ENCODE results near the gene KHDC4.

The KHDC4 gene

DNA sequence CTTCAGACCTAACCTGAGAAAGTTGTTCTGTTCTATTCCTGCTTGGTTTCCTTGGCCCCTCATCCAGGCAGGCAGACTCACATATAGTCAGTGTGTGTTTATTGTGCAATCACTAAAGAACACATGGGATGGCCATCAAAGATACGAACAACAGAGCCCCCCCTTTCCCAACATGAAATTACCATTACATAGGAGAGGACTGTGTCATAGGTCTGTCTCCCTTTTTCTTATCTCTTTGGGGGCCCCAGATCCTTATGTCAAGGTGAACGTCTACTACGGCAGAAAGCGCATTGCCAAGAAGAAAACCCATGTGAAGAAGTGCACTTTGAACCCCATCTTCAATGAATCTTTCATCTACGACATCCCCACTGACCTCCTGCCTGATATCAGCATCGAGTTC lies 53.3 kb downstream of the KHDC4 start:
- DNase-seq (ENCODE audit: low read depth): no peak
- H3K4me3 ChIP-seq (ENCODE audit: low read length): no peak overlapping the region
- TF ChIP-seq CTCF (conservative IDR thresholded peaks at IDR 0.05; ENCODE audit: low read length): no peak

- TF ChIP-seq CTCF (conservative IDR thresholded peaks at IDR 0.05; ENCODE audit: low read length): no peak
These were observed 54.0 kb downstream of the KHDC4 start for GRCh38 chr1:155880251-155880650.

DNA sequence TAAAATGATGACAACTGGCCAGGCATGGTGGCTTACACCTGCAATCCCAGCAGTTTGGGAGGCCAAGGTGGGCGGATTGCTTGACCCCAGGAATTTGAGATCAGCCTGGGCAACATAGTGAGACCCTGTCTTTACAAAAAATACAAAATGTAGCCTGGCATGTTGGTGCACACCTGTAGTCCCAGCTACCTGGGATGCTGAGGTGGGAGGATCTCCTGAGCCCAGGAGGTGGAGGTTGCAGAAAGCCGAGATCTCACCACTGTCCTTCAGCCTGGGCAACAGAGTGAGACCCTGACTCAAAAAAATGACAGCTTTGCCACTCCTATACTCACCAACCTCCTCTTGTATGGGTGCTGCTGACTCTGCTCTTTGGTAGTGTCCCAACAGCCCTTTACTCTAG lies 56.3 kb downstream of the KHDC4 start:
- no peak overlapping the region for H3K4me3 ChIP-seq (ENCODE audit: low read length)
- DNase-seq (ENCODE audit: low read depth): no peak
- TF ChIP-seq CTCF (conservative IDR thresholded peaks at IDR 0.05; ENCODE audit: low read length): no peak

More at GRCh38 chr1:155880251-155880650, 54.0 kb downstream of the KHDC4 start:
- H3K4me3 ChIP-seq (ENCODE audit: low read length): no peak overlapping the region
- no peak for DNase-seq (ENCODE audit: low read depth)

GRCh38 chr1:155873860-155874259 lies 60.4 kb downstream of the KHDC4 start:
- H3K4me3 ChIP-seq (ENCODE audit: low read length): no peak overlapping the region
- peak; percentile 35 for DNase-seq (ENCODE audit: low read depth)
- no peak for TF ChIP-seq CTCF (conservative IDR thresholded peaks at IDR 0.05; ENCODE audit: low read length)

- no peak for DNase-seq (ENCODE audit: low read depth)
These were observed 61.7 kb downstream of the KHDC4 start for GRCh38 chr1:155872527-155872926.

GRCh38 chr1:155871390-155871789 lies 62.8 kb downstream of the KHDC4 start:
- no peak for TF ChIP-seq CTCF (conservative IDR thresholded peaks at IDR 0.05; ENCODE audit: low read length)
- DNase-seq (ENCODE audit: low read depth): peak; percentile 14
- no peak overlapping the region for H3K4me3 ChIP-seq (ENCODE audit: low read length)

More at GRCh38 chr1:155872527-155872926, 61.7 kb downstream of the KHDC4 start:
- no peak overlapping the region for H3K4me3 ChIP-seq (ENCODE audit: low read length)
- TF ChIP-seq CTCF (conservative IDR thresholded peaks at IDR 0.05; ENCODE audit: low read length): no peak

DNA sequence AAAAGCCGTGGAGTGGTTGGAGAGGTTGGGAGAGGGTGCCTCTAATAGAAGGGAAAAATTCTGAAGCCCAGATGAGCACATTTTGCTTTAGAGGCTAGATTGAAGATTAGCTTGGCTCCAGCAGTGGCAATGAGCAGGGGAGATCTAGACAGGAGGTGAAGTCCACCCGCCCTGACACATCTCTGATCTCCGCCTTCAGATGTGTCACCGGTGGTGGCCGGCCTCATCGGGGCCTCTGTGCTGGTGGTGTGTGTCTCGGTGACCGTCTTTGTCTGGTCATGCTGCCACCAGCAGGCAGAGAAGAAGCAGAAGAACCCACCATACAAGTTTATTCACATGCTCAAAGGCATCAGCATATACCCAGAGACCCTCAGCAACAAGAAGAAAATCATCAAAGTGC lies 66.4 kb downstream of the KHDC4 start:
- TF ChIP-seq CTCF (conservative IDR thresholded peaks at IDR 0.05; ENCODE audit: low read length): no peak

More for the DNA sequence above, 66.4 kb downstream of the KHDC4 start:
- DNase-seq (ENCODE audit: low read depth): no peak
- no peak overlapping the region for H3K4me3 ChIP-seq (ENCODE audit: low read length)

All from AG10803 (cell line).